K562 (cell line): ENCODE measurements around the gene SLC16A4. TPM values are rescaled to one million over a fixed set of nuclear protein-coding genes. Genes with fewer than 3 reads are reported as not detected.

ENCODE experiments used
- ARNT ChIP-seq, 2 experiments: fragments of 450-650 bp; IDR thresholded peaks; 2 replicates each; pipeline ENCODE4 v1.6.1; 2016; ENCODE audit warnings: mild to moderate bottlenecking in 1 of 2
- HSF4 ChIP-seq: fragments of 250-450 bp; sonication (Bioruptor Pico); IDR thresholded peaks from 2 replicates; pipeline ENCODE4 v2.1.2; 2022; ENCODE audit warnings: mild to moderate bottlenecking, moderate library complexity, borderline replicate concordance
- TRIM25 ChIP-seq: fragments of 450-650 bp; IDR thresholded peaks from 2 replicates; pipeline ENCODE4 v1.7.0; 2016; ENCODE audit warnings: borderline replicate concordance
- ZNF232 ChIP-seq: sonication (generic); formaldehyde crosslinking; IDR thresholded peaks from 2 replicates; pipeline ENCODE4 v1.8.0; 2022; ENCODE audit warnings: mild to moderate bottlenecking, missing genetic modification reagents
- ZNF764 ChIP-seq: fragments of 250-450 bp; sonication (Bioruptor Pico); IDR thresholded peaks from 2 replicates; pipeline ENCODE4 v1.4.0; 2020; ENCODE audit warnings: low read depth, mild to moderate bottlenecking, moderate library complexity
- polyA plus RNA-seq, 8 experiments: library from polyadenylated mRNA; depleted of rRNA in 4 of 8; stranded (reverse) in 5 of 8; unstranded in 3 of 8; fragments of >200 nt; fragmentation: Nextera tagmentation in 2 of 8; fragmentation: Illumina TruSeq in 1 of 8; extraction: Ambion mirVana in 2 of 8; extraction: Trizol in 1 of 8; gene quantifications; 2 replicates each; pipeline versions ENCODE4 v1.2.1 to v1.2.3, GENCODE V29; 2011 to 2014; ENCODE audit warnings: inconsistent platforms in 1 of 8, missing spikeins in 1 of 8
- total RNA-seq, 7 experiments: library from RNA; depleted of rRNA in 6 of 7; stranded (reverse); fragments of >200 nt in 6 of 7; fragmentation: Illumina TruSeq in 2 of 7; extraction: Trizol in 2 of 7; gene quantifications; 2 replicates each; pipeline versions ENCODE4 v1.2.1 to v1.2.3, GENCODE V29; 2011 to 2021; ENCODE audit warnings: low replicate concordance in 1 of 7

Gene SLC16A4
- total and polyA plus RNA-seq, 9 of the 15 experiments (the other 6 are each of a cell fraction or from before 2014, with no cell fraction given): 0.04 to 0.31 (median 0.18) TPM; not detected in 1

- TF ChIP-seq ARNT (IDR thresholded peaks at IDR 0.05) (no peak), ZNF764 (CRISPR knock-in tag) (no peak), HSF4 (no peak), ZNF232 (no peak), TRIM25 (no peak)
- TF ChIP-seq, all 486 proteins: peak for 0
Observed at GRCh38 chr1:110424699-110425611, 34.1 kb upstream of the SLC16A4 start (continued).
